ENCODE measurements around the gene PTS. TPM values are rescaled to one million over a fixed set of nuclear protein-coding genes. Genes with fewer than 3 reads are reported as not detected.

PTS gene
- polyA plus RNA-seq, 1 donor from 2014 or later, result 11.4 TPM

Other genes starting within 250 kb of the PTS start
- gene DLAT, start 201.0 kb upstream of the PTS start, polyA plus RNA-seq, result 27.8 TPM
- gene PIH1D2, start 152.4 kb upstream of the PTS start, polyA plus RNA-seq, result not detected
- gene NKAPD1, start 152.1 kb upstream of the PTS start, polyA plus RNA-seq, result 18.7 TPM
- gene TIMM8B, start 139.7 kb upstream of the PTS start, polyA plus RNA-seq, result 55.9 TPM
- 142 TPM for gene SDHD, start 139.6 kb upstream of the PTS start, polyA plus RNA-seq
- 0.65 TPM for gene IL18, start 62.3 kb upstream of the PTS start, polyA plus RNA-seq
- gene TEX12, start 59.1 kb upstream of the PTS start, polyA plus RNA-seq, result 0.20 TPM
- 0.30 TPM for gene BCO2, start 50.9 kb upstream of the PTS start, polyA plus RNA-seq
- gene PLET1, start 34.4 kb downstream of the PTS start, polyA plus RNA-seq, result not detected

Measured in IgD-negative memory B cell (primary cell).